NCI-H774 (cell line): ENCODE data around the gene LRSAM1.

Experiments used
- DNase-seq: peaks from one replicate; lab custom pipeline; 2025; lab: John Stamatoyannopoulos, UW

LRSAM1 gene

GRCh38 chr9:127450830-127451607 is at the start of gene LRSAM1, which contains the start of gene RPL12:
LRSAM1 (plus strand) TSS chr9:127451510; CDS start chr9:127454528, 3,018 bp downstream.
RPL12 (minus strand) TSS chr9:127451406; CDS start chr9:127451317, 89 bp downstream.
- peak; percentile 94 for DNase-seq

- no peak for DNase-seq
These were observed 48.8 kb upstream of the LRSAM1 start for GRCh38 chr9:127402401-127403090.

- DNase-seq, result no peak
These were observed 47.7 kb upstream of the LRSAM1 start for GRCh38 chr9:127403507-127404192.

- DNase-seq, result no peak
These were observed 46.7 kb upstream of the LRSAM1 start for GRCh38 chr9:127404631-127405030.

- no peak for DNase-seq
These were observed 45.8 kb upstream of the LRSAM1 start for GRCh38 chr9:127405344-127406125.

GRCh38 chr9:127406799-127407491 is 44.4 kb upstream of the LRSAM1 start:
- no peak for DNase-seq

- no peak for DNase-seq
These were observed 43.8 kb upstream of the LRSAM1 start for GRCh38 chr9:127407492-127407843.

- DNase-seq, result no peak
These were observed 40.2 kb upstream of the LRSAM1 start for GRCh38 chr9:127411122-127411521.

- DNase-seq, result no peak
These were observed 36.2 kb upstream of the LRSAM1 start for GRCh38 chr9:127415141-127415540.

GRCh38 chr9:127415657-127416056 is 35.7 kb upstream of the LRSAM1 start:
- no peak for DNase-seq

GRCh38 chr9:127417131-127418036 is 33.9 kb upstream of the LRSAM1 start:
- DNase-seq, result peak; percentile 14

- DNase-seq, result no peak
These were observed 33.3 kb upstream of the LRSAM1 start for GRCh38 chr9:127418037-127418471.

- DNase-seq, result no peak
These were observed 32.0 kb upstream of the LRSAM1 start for GRCh38 chr9:127419348-127419747.

- no peak for DNase-seq
These were observed 30.3 kb upstream of the LRSAM1 start for GRCh38 chr9:127421057-127421456.

GRCh38 chr9:127422133-127422782 is 29.1 kb upstream of the LRSAM1 start:
- no peak for DNase-seq

GRCh38 chr9:127422787-127423186 is 28.5 kb upstream of the LRSAM1 start:
- DNase-seq, result no peak

- no peak for DNase-seq
These were observed 27.8 kb upstream of the LRSAM1 start for GRCh38 chr9:127423476-127423933.

- DNase-seq, result peak; percentile 92
These were observed 27.2 kb upstream of the LRSAM1 start, which contains the start of gene ZNF79 for GRCh38 chr9:127423934-127424675. ZNF79 (plus strand) TSS chr9:127424382; CDS start chr9:127424788, 406 bp downstream.

GRCh38 chr9:127424676-127424999 is 26.7 kb upstream of the LRSAM1 start:
- DNase-seq, result no peak
